HG03442 (cell line): Measurements from ENCODE around the gene GSTO2.
A peak's percentile ranks its signal among the peaks of the same experiment; 100 is the strongest.

ENCODE experiments used
- ATAC-seq: cut with Tn5 transposase; IDR thresholded peaks from one replicate; pipeline ENCODE4 v1.9.1; 2021; ENCODE audit warnings: mild to moderate bottlenecking, moderate library complexity; ENCODE audit not compliant: unreplicated experiment

The GSTO2 gene

GRCh38 chr10:104324931-104325330 is 55.9 kb downstream of the GSTO2 start:
- no peak for ATAC-seq

- ATAC-seq = no peak
Measured at GRCh38 chr10:104325436-104326435, 56.8 kb downstream of the GSTO2 start.

DNA sequence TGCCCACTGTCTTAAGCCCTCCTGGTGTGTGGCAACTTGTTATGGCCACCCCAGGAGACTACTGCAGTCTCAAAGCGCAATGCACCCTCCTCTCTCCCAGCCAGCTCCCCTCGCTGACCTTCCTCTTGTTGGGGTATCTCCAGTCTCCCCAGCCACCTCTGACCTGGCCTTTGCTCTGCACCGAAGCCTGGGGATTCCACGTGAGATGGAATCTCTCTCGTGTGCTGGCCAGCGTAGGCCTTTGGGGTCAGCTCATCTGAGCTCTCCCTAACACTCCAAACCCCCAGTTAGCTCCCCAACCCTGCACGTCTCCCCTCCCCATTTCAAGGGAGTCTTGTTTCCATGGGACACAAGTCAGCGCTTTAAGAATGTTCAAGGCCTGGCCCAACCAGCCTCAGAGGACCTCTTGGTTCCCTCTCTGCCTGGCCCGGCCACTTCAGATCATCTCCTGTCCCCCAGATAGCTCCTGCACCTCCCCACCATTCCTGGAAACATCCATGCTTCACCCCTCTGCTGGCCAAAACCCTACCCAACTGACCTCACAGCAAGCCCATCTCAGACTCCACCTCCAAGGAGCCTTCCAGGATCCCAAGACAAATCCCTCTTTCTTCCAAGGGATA is 58.1 kb downstream of the GSTO2 start:
- ATAC-seq = no peak

- ATAC-seq = no peak
Measured at GRCh38 chr10:104327745-104328645, 59.0 kb downstream of the GSTO2 start.

DNA sequence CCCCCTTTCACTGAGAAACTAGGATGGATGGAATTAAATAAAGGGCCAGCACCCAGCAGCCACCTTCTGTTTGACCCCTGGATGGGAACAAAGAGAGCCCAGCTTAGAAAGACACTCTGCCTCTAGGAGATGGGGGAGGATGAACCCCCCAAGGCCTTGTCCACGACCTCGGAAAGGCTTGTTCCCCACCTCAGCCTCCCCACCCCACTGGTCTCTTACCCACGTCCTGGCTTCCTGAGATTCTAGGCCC is 59.6 kb downstream of the GSTO2 start:
- no peak for ATAC-seq

GRCh38 chr10:104328896-104329710 is 60.1 kb downstream of the GSTO2 start:
- ATAC-seq = peak; percentile 56

DNA sequence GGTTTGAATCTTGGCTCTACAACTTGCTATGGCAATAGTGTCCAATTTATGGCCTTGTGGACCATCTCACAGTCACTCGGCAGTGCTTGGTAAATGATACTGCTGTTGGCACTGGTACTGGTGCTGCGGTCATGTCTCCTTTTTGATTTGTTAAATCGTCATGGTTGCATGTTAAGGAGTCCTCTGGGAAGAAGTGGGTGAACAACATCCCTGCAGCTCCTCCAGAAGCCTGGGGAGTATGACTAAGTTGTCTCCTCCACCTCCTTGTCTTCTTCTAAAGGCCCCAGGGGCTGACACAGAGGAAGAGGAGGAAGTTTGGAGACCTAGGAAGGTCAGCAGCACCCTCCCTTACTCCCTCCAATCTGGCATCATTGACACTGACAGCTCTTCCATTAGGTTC is 60.8 kb downstream of the GSTO2 start:
- no peak for ATAC-seq

DNA sequence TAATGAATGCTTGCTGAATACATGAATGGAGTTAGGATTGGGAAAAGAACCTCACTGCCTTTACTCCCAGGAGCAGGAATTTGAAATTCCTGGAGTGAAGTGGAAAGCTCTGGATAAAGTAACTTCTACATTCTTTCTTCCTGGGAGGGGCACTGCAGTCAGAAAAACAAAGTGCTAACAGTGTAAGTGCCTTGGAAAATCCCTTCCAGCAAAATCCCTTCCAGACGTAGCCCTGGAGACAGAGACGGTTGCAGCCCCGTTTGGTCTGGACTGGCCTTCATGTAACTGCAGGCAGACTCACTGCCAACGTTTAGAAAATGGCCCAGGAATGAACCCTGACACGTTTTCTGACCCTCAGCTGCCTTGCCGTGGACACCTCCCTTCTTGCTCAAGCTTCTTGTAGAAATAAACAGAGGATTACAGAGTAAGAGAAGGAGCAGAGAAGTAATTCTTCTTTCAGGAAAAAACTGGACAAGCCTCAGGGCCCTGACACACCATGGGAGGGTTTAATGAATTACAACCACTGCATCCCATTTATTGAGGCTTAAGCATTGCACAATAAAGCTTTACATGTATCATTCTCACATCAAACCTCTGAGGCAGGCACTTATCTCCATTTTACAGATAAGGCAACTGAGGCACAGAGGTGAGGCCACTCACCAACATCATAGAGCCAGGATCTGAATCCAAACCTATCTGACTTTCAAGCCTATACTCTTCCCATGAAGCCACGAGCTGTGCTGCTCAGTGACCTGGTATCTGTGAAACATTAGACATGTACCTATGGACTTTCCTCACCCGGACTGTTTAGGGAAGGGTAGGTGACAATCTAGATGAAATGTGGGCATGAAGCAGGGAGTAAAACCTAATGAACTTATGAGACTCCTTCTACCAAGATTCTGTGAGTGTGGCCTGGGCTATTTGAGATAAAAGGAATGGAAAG is 61.5 kb downstream of the GSTO2 start:
- ATAC-seq = no peak

GRCh38 chr10:104331208-104331838 is 62.3 kb downstream of the GSTO2 start:
- ATAC-seq = no peak

DNA sequence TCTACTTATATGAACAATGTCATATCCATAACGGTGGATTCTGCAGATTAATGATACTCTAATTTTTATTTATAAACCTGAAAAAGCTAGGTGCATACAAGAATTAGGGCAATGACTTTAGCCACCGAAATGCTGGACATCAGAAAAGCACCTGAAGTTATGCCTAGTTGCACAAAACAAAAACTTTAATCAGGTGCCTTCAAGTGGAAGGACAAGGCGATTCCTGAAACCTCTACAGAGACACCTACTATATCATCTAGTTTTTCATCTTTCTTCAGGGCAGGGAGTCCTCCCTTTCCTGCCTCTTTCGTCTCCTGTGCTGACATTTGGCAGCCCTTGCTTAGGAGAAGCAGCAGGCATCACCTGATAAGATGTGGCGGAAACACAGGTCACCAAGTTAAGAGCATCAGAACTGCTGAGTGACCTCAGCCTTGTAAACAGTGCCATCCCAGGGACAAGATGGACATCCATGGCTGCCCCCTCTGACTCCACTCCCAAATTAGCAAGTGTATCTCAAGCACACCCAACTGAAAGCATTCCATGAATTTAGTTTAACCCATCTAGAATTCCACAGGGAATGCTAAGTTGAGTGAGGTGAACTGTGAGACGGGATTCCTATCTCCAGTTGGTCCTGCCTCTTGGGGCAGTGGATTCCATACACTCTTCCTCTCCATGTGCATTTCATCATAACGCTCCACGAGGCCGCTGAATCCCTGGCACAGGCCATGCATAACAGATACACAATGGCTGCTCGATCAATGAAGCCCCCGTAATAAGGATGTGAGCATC is 63.5 kb downstream of the GSTO2 start:
- ATAC-seq = no peak

- no peak for ATAC-seq
Measured at GRCh38 chr10:104333032-104333727, 64.2 kb downstream of the GSTO2 start.

GRCh38 chr10:104333728-104334373 is 64.9 kb downstream of the GSTO2 start:
- ATAC-seq = no peak

DNA sequence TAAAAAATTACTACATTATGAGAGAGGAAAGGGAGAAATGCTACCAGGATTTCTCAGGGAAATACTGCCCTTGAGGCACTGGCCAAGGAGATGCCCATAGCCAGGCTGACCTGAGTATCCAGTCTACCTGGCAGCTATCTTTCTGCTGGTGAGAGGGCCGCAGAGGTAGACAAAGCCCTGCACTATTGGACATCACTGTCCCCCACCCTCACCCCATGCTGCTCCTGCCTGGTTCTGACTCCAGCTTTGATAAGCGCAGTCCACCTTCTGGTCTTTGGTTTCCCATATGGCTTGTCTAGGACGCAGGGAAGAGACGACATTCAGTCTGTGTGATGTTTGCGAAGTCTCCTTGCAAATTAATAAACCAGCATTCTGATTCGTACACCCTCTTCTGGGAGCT is 65.6 kb downstream of the GSTO2 start:
- ATAC-seq = no peak

DNA sequence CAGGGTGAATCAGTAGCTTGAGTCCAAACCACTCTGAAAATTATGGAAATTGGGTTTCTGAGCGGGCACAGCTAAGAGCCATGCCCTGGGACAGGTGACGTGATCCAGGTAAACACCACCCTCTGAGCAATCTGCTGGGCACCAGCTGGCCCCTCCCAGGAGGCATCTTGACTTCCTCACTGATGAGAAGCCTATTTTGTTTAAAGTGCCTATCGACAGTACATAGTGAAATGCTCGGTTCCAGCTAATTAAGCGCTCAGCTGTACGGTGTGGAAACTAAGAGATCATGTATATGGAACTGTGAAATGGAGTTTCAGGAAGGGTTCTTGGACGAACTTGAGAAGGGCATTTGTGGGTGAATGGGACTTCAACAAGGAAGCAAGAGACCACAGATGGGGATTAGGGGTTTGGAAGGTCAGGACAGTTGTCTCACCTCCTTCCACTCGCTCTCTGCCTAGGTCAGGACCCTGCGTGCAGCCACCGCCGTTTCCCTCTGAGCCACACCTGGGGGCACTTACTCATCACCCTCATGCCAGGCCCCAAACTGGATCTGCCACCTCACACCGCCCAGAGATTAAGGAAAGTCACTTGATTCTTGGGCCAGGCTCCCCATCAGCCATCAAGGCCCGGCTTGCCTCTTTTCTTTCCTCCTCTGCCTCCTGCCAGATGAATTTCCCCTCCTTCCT is 66.1 kb downstream of the GSTO2 start:
- ATAC-seq = no peak

DNA sequence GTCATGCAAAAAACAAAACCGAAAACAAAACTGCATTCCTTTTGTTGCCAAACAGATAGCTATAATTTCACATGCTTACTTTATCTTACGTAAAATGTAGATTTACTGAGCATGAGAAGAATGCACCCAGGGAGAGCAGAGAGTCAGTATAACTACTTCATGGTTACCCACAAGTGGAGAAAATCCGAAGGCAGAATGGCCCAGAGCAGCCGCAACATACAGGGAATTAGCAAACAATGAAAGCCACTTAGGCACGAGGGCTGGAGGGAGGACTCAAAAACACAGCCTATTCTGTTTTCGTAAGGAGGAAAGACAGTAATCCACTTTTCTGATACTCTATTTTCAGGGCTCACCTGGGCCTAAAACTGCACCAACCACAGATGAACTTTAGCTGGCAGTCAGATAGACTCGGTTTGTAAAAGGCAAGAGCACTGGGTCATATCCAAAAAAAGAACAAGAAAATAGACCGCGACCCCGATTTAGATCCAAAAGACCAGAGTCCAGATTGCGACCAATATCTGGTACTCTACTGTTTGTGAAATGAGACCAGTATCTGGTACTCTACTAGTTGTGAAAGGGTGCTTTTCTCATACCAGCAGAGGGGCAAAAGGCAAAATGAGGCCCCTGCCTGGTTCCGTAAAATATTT is 68.0 kb downstream of the GSTO2 start:
- ATAC-seq = peak; percentile 15

DNA sequence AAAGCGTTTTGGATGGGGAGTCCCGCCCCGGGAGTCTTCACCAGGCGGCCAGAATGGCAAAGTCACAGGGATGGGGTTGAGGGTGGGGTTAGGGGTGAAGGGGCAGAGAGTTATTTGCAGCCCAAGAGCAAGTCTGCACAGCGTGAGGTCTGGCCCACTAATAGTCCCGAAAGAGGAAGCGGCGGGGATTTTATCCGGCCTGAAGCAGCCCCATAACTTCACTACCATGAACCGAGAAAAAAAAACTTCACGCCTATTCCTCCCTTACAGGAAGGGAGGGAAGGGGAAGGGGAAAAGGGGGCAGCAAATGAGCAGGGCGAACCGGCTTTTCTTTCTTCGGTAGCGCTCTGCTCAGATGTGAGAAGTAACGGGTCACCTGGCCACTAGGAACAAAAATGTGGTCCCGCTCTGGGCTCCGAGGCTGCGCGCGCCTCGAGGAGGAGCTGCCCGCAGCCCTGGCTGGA is 68.6 kb downstream of the GSTO2 start:
- peak; percentile 33 for ATAC-seq
